CD4-positive, alpha-beta memory T cell (primary cell): Measurements from ENCODE around the gene GPR52. TPM values are rescaled to one million over a fixed set of nuclear protein-coding genes. Genes with fewer than 3 reads are reported as not detected.
A peak's percentile ranks its signal among the peaks of the same experiment; 100 is the strongest.

ENCODE experiments used
- CTCF ChIA-PET: fragments of 350-600 bp; sonication (Branson Sonifier 250); formaldehyde crosslinking; loops from one replicate; lab custom pipeline; 2021; ENCODE audit warnings: inconsistent platforms; ENCODE audit not compliant: partially characterized antibody; lab: Charles Lee
- POLR2A ChIA-PET: fragments of 350-600 bp; sonication (Branson Sonifier 250); formaldehyde crosslinking; loops from one replicate; lab custom pipeline; 2021; ENCODE audit not compliant: partially characterized antibody; lab: Charles Lee
- DNase-seq, 5 donors: peaks; one replicate each; pipeline versions ENCODE4 v3.0.0 to v3.0.0-alpha.2; 2020 to 2022; ENCODE audit warnings: mixed read lengths in 1 of 5
- H3K27ac ChIP-seq: one replicate; pipeline ENCODE4 v1.7.0; 2013; ENCODE audit warnings: low read depth, low read length
- H3K27me3 ChIP-seq: 2 replicates; pipeline ENCODE4 v1.7.0; 2013; ENCODE audit warnings: mild to moderate bottlenecking, low read length, moderate library complexity; ENCODE audit not compliant: insufficient read depth
- H3K36me3 ChIP-seq: 2 replicates; pipeline ENCODE4 v1.7.0; 2013; ENCODE audit warnings: mild to moderate bottlenecking, low read length, moderate library complexity; ENCODE audit not compliant: insufficient read depth
- H3K4me1 ChIP-seq: 2 replicates; pipeline ENCODE4 v1.7.0; 2013; ENCODE audit warnings: mild to moderate bottlenecking, low read length, moderate library complexity; ENCODE audit not compliant: insufficient read depth
- H3K4me3 ChIP-seq, 2 donors: one replicate each; pipeline ENCODE4 v1.7.0; 2013; ENCODE audit warnings: low read length in 2 of 2, mild to moderate bottlenecking in 1 of 2
- H3K9me3 ChIP-seq, 2 donors: one replicate each; pipeline ENCODE4 v1.7.0; 2013; ENCODE audit warnings: low read length in 2 of 2, control low read depth in 1 of 2; ENCODE audit not compliant: control insufficient read depth in 1 of 2
- H3K27ac Mint-ChIP-seq, 7 donors: one replicate each; pipeline ENCODE4 v1.8.0; 2020 to 2021; ENCODE audit warnings: mixed read lengths in 7 of 7, mild to moderate bottlenecking in 6 of 7, inconsistent platforms in 3 of 7, moderate library complexity in 3 of 7
- H3K27me3 Mint-ChIP-seq, 2 donors: one replicate each; pipeline ENCODE4 v1.8.0; 2020 to 2021; ENCODE audit warnings: mixed read lengths in 2 of 2
- H3K36me3 Mint-ChIP-seq, 2 donors: one replicate each; pipeline ENCODE4 v1.8.0; 2020 to 2021; ENCODE audit warnings: mixed read lengths in 2 of 2, inconsistent platforms in 1 of 2, mild to moderate bottlenecking in 1 of 2
- H3K4me1 Mint-ChIP-seq, 4 donors: one replicate each; pipeline ENCODE4 v1.8.0; 2020 to 2021; ENCODE audit warnings: mixed read lengths in 4 of 4, mild to moderate bottlenecking in 1 of 4
- H3K4me3 Mint-ChIP-seq, 8 donors: one replicate each; pipeline ENCODE4 v1.8.0; 2020 to 2021; ENCODE audit warnings: mixed read lengths in 8 of 8, mild to moderate bottlenecking in 7 of 8, moderate library complexity in 6 of 8, inconsistent platforms in 3 of 8
- H3K9me3 Mint-ChIP-seq, 8 donors: one replicate each; pipeline ENCODE4 v1.8.0; 2020 to 2021; ENCODE audit warnings: mixed read lengths in 8 of 8, mild to moderate bottlenecking in 5 of 8, inconsistent platforms in 3 of 8, moderate library complexity in 1 of 8
- intact Hi-C: fragments of 100-400 bp; cut with micrococcal nuclease; formaldehyde crosslinking; loops from one replicate; pipeline ENCODE4 v1.15.1; 2023
- polyA plus RNA-seq, 2 donors: library from polyadenylated mRNA; unstranded; fragments of 300-500 nt; fragmentation: Illumina TruSeq; gene quantifications; one replicate each; pipeline ENCODE4 v1.2.3, GENCODE V29; 2021
- total RNA-seq, 2 experiments: library from RNA; stranded (reverse); gene quantifications; one replicate each; pipeline ENCODE4 v1.2.3, GENCODE V29; 2021

GPR52 gene
- total and polyA plus RNA-seq, 4 experiments from 2014 or later, result 1.6 to 3.4 TPM; not detected in 2

DNA sequence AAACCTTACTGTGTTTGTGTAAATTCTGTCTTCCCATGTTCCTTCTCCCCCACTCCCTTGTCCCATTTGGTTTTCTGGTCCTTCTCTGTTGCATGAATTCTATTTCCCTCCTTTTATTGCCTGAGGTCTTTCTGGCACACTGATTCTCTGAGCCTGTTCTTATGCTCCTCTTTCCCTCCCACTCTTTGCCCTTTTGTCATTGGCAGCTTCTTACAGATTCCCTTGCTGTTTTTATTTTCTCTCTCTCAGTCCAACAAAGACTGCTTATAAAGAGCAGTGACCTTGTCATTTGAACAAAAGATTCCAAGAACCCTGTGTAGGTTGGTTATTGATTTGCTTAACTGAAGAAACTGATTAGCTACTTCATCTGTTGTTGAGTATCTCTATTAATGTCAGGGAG lies 49.7 kb downstream of the GPR52 start:
- POLR2A ChIA-PET, result no interaction called here
- no peak for DNase-seq
- intact Hi-C loops, result no loop called here
- Histone ChIP-seq H3K27ac (no peak overlapping the region), H3K9me3 (no peaks in the 10 kb centered on the region), H3K4me1 (no peaks in the 10 kb centered on the region), H3K36me3 (no peaks in the 10 kb centered on the region), H3K4me3 (no peak overlapping the region), H3K27me3 (no peaks in the 10 kb centered on the region)
- Mint-ChIP-seq H3K27ac (peak overlapping the region in 2 of 7 donors; percentile 16 to 83), H3K4me3 (peak overlapping the region in 1 of 8 donors; percentile 15), H3K4me1 (peaks cover 4 to 16% (median 6%) of the 10 kb centered on the region in 4 donors), H3K9me3 (no peaks in the 10 kb centered on the region), H3K36me3 (peaks cover 1 to 9% of the 10 kb centered on the region in 2 donors), H3K27me3 (no peaks in the 10 kb centered on the region)
- CTCF ChIA-PET, result no interaction called here
